Smooth muscle cell (in vitro differentiated cells): ENCODE measurements around the gene CSHL1. TPM values are rescaled to one million over a fixed set of nuclear protein-coding genes. Genes with fewer than 3 reads are reported as not detected.

Experiments
- DNase-seq: peaks from one replicate; lab custom pipeline; 2025; ENCODE audit not compliant: unreplicated experiment; lab: John Stamatoyannopoulos, UW
- H2AFZ ChIP-seq: fragments of 200-600 bp; sonication (generic); 2 replicates; pipeline ENCODE4 v1.6.0; 2016; ENCODE audit warnings: antibody characterized with exemption, low read depth, mild to moderate bottlenecking
- H3F3A ChIP-seq: fragments of 200-600 bp; sonication (generic); 2 replicates; pipeline ENCODE4 v1.6.0; 2017; ENCODE audit warnings: antibody characterized with exemption, low read depth
- H3K27ac ChIP-seq: fragments of 200-600 bp; sonication (generic); 2 replicates; pipeline ENCODE4 v1.5.1; 2016; ENCODE audit warnings: low read depth, mild to moderate bottlenecking
- H3K27me3 ChIP-seq: fragments of 200-600 bp; sonication (generic); 2 replicates; pipeline ENCODE4 v1.6.1; 2016; ENCODE audit warnings: low read depth, mild to moderate bottlenecking
- H3K36me3 ChIP-seq: fragments of 200-600 bp; sonication (generic); 2 replicates; pipeline ENCODE4 v1.5.1; 2016; ENCODE audit warnings: low read depth
- H3K4me1 ChIP-seq: fragments of 200-600 bp; sonication (generic); 2 replicates; pipeline ENCODE4 v1.5.1; 2016; ENCODE audit warnings: low read depth
- H3K4me2 ChIP-seq: fragments of 200-600 bp; sonication (generic); 2 replicates; pipeline ENCODE4 v1.6.0; 2016; ENCODE audit warnings: mild to moderate bottlenecking
- H3K4me3 ChIP-seq: fragments of 200-600 bp; sonication (generic); 2 replicates; pipeline ENCODE4 v1.5.1; 2016; ENCODE audit warnings: mild to moderate bottlenecking
- H3K79me2 ChIP-seq: fragments of 200-600 bp; sonication (generic); 2 replicates; pipeline ENCODE4 v1.6.0; 2016; ENCODE audit warnings: low read depth, mild to moderate bottlenecking
- H3K9ac ChIP-seq: fragments of 200-600 bp; sonication (generic); 2 replicates; pipeline ENCODE4 v1.6.0; 2016; ENCODE audit warnings: low read depth
- H3K9me3 ChIP-seq: fragments of 200-600 bp; sonication (generic); replicated peaks from 2 replicates; pipeline ENCODE4 v1.5.1; 2016; ENCODE audit warnings: low read depth
- H4K20me1 ChIP-seq: fragments of 200-600 bp; sonication (generic); 2 replicates; pipeline ENCODE4 v1.6.0; 2016; ENCODE audit warnings: low read depth
- CTCF ChIP-seq: fragments of 200-600 bp; sonication (generic); IDR thresholded peaks from 2 replicates; pipeline ENCODE4 v1.5.1; 2017; ENCODE audit warnings: borderline replicate concordance, mild to moderate bottlenecking, antibody characterized with exemption; ENCODE audit not compliant: insufficient read depth, poor library complexity, severe bottlenecking
- WGBS: methylation state at CpG from one replicate; pipeline ENCODE4 v1.1.7; 2016; ENCODE audit warnings: low lambda C conversion rate; 5-methylcytosine and 5-hydroxymethylcytosine counted together
- polyA plus RNA-seq: library from polyadenylated mRNA; unstranded; fragments of >200 nt; fragmentation: Nextera tagmentation; extraction: Ambion mirVana; gene quantifications from 2 replicates; pipeline ENCODE4 v1.2.1, GENCODE V29; 2016
- total RNA-seq: library from RNA; depleted of rRNA; stranded (reverse); fragments of >200 nt; gene quantifications from 2 replicates; pipeline ENCODE4 v1.2.3, GENCODE V29; 2014

The CSHL1 gene
- total and polyA plus RNA-seq, 2 experiments from 2014 or later: not detected

GRCh38 chr17:63939401-63939800 is 28.3 kb upstream of the CSHL1 start:
- no peaks in the 10 kb centered on the region for H3K9me3 ChIP-seq
- H3F3A ChIP-seq: no peaks in the 10 kb centered on the region
- H3K27me3 ChIP-seq: no peaks in the 10 kb centered on the region
- no peak for DNase-seq
- TF ChIP-seq CTCF: no peak
- H3K4me2 ChIP-seq: no peak overlapping the region
- H3K4me1 ChIP-seq: no peaks in the 10 kb centered on the region
- no peaks in the 10 kb centered on the region for H3K36me3 ChIP-seq
- no peak overlapping the region for H2AFZ ChIP-seq
- H3K79me2 ChIP-seq: no peaks in the 10 kb centered on the region
- no peaks in the 10 kb centered on the region for H4K20me1 ChIP-seq
- no peak overlapping the region for H3K9ac ChIP-seq
- no peak overlapping the region for H3K27ac ChIP-seq
- 95% methylated on average over 9 of the region's 9 CpGs for WGBS
- H3K4me3 ChIP-seq: no peak overlapping the region

- WGBS: 94% methylated on average over 4 of the region's 4 CpGs
- H3K4me3 ChIP-seq: no peak overlapping the region
- no peaks in the 10 kb centered on the region for H3F3A ChIP-seq
- H3K27me3 ChIP-seq: no peaks in the 10 kb centered on the region
- H3K4me1 ChIP-seq: no peaks in the 10 kb centered on the region
- no peaks in the 10 kb centered on the region for H4K20me1 ChIP-seq
- no peak for DNase-seq
- no peak overlapping the region for H3K27ac ChIP-seq
- TF ChIP-seq CTCF: no peak
- H3K4me2 ChIP-seq: no peak overlapping the region
- H3K36me3 ChIP-seq: no peaks in the 10 kb centered on the region
- no peaks in the 10 kb centered on the region for H3K79me2 ChIP-seq
- H3K9me3 ChIP-seq: no peaks in the 10 kb centered on the region
- H3K9ac ChIP-seq: no peak overlapping the region
- H2AFZ ChIP-seq: no peak overlapping the region
Observed at GRCh38 chr17:63937920-63938319, 26.9 kb upstream of the CSHL1 start.

DNA sequence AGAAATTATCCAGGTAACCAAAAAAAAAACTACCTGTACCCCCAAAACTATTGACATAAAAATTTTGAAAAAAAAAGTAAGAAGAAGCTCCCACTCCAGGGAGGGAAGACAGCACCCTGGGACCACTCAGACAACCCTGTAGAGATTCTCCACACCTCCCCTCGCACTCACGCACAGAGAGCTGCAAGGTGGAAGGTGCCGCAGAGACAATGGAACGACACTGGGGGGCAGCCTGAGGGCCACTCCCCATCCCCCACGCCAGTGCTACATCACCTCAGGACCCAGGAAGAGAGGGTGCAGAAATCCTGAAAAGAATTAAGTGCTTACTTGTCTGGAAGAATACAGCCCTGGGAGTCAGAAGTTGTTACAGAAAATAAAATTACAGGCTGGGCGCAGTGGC is 26.3 kb upstream of the CSHL1 start:
- WGBS: 77% methylated on average over 6 of the region's 6 CpGs
- no peaks in the 10 kb centered on the region for H4K20me1 ChIP-seq
- DNase-seq: no peak
- H3K36me3 ChIP-seq: no peaks in the 10 kb centered on the region
- H3K9me3 ChIP-seq: no peaks in the 10 kb centered on the region
- H3K4me1 ChIP-seq: no peaks in the 10 kb centered on the region
- H3K79me2 ChIP-seq: no peaks in the 10 kb centered on the region
- H3K4me3 ChIP-seq: no peak overlapping the region
- TF ChIP-seq CTCF: no peak
- H3K27me3 ChIP-seq: no peaks in the 10 kb centered on the region
- H3K9ac ChIP-seq: no peak overlapping the region
- H2AFZ ChIP-seq: no peak overlapping the region
- H3K4me2 ChIP-seq: no peak overlapping the region
- H3F3A ChIP-seq: no peaks in the 10 kb centered on the region
- no peak overlapping the region for H3K27ac ChIP-seq
